Jurkat, Clone E6-1 (cell line): ENCODE results near the gene GABBR1. TPM values are rescaled to one million over a fixed set of nuclear protein-coding genes. Genes with fewer than 3 reads are reported as not detected.
"Not testable (repeated sequence)": the region's sequence is repeated elsewhere in the genome, so short reads cannot be mapped to it uniquely, and the experiment has no call there.

Source experiments
- DNase-seq: peaks from one replicate; pipeline ENCODE4 v3.0.0-alpha.2; 2011; ENCODE audit warnings: low read depth, low spot score
- H3K4me3 ChIP-seq: 2 replicates; pipeline ENCODE4 v1.5.1; 2011; ENCODE audit warnings: mild to moderate bottlenecking, low read length, control low read depth, moderate library complexity
- polyA plus RNA-seq: library from polyadenylated mRNA; unstranded; fragments of >200 nt; gene quantifications from one replicate; pipeline ENCODE4 v1.2.1, GENCODE V29; 2012; ENCODE audit warnings: missing spikeins; ENCODE audit not compliant: insufficient read length, insufficient read depth

The GABBR1 gene
- 15.2 TPM for polyA plus RNA-seq

- H3K4me3 ChIP-seq = peak within 1 kb of the TSS; percentile 59
- DNase-seq = peak; percentile 61
These were observed at the start of gene GABBR1 for GRCh38 chr6:29632789-29633533. GABBR1 (minus strand) TSS chr6:29633183; CDS start chr6:29632385, 798 bp downstream.

DNA sequence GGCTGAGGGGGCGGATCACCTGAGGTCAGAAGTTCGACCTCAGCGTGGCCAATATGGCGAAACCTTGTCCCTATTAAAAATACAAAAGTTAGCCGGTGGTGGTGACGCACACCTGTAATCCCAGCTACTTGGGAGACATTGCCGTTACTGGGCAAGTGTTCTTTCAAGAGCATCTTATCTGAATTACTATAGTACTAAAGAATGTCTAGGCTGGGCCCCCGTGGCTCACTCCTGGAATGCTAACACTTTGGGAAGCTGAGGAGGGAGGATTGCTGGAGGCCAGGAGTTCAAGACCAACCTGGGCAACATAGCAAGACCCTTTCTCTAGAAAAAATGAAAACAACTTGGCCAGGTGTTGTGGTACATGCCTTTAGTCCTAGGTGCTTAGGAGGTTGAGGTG is 48.8 kb upstream of the GABBR1 start:
- no peak for DNase-seq
- no peak overlapping the region for H3K4me3 ChIP-seq

- no peak within 1 kb of the TSS for H3K4me3 ChIP-seq
- no peak for DNase-seq
These were observed 47.9 kb upstream of the GABBR1 start, which contains the start of gene ZFP57 for GRCh38 chr6:29680904-29681303. ZFP57 (minus strand) TSS chr6:29681152; CDS start chr6:29677003, 4,149 bp downstream.

DNA sequence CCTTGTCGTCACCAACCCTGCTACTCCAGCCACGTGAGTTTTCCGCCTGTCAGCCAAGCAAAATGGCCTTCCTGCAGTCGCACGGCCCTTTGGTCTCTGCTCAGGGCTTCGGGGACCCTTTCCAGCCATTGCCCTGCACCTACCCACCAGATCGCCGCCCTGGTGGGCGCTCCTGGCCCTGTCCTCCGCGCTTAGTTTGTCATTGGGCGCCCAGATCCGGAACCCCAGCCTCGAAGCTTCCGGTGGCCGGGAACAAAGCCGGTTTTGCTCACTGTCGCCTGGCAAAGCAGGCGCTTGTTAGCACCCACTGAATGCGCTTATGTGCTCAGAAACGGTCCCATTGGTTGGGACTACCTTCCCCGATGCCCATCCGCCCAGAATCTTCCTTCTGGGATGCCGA is 47.4 kb upstream of the GABBR1 start:
- no peak for DNase-seq
- H3K4me3 ChIP-seq = no peak overlapping the region

DNA sequence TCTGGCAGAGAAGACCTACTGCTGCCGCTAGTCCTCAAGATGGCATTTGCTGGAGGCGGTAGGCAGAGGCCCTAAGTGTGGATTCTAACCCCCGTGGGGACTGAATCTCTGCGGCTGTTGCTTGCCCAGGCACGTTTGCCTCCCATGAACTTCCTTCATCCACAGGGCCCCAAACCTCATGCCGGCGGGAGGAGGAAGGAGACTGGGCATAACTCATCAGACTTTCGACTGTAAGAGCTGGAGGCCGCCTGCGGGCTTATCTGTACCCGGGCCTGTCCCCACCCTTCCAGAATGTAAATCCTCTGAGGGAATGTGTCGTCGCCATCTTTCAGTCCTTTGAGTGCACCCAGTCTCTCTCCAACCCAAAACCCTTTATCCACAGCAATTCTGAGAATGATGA is 47.0 kb upstream of the GABBR1 start:
- no peak for DNase-seq
- no peak overlapping the region for H3K4me3 ChIP-seq

DNA sequence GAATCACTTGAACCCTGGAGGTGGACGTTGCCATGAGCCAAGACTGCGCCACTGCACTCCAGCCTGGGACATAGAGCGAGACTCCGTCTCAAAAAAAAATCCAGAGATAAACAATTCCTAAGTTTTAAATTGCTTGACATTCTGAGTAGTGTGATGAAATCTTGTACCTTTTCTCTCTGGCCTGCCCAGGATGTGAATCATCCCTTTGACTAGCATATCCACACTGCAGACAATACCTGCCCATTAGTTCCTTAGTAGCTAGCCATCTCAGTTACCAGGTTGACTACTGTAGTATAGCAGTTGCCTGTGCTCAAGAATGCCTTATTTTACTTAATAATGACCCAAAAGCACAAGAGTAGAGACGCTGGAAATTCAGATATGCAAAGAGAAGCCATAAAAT is 45.1 kb upstream of the GABBR1 start:
- DNase-seq = no peak
- H3K4me3 ChIP-seq = no peak overlapping the region

- DNase-seq = no peak
These were observed 44.1 kb upstream of the GABBR1 start for GRCh38 chr6:29676981-29677601.

DNA sequence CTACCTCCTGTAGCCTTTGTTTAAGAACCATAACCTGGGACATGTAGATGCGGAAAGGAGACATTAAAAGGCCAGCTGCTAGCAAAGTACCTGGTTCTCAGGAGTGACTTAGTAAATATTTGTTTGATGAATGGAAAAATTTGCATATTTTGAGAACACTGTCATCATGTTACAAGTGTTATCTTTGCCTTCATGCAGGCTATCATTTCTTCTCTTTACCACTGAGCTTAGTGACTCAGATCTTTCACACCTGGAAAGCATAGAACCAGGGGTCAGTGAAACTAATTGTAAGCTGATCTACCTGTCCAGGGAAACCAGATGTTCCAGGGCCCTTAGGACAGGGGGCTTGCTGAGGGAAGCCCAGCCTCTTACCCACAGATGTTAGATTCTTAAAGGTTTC is 42.6 kb upstream of the GABBR1 start:
- H3K4me3 ChIP-seq = no peak overlapping the region
- DNase-seq = no peak

More at GRCh38 chr6:29676981-29677601, 44.1 kb upstream of the GABBR1 start:
- H3K4me3 ChIP-seq = no peak overlapping the region

DNA sequence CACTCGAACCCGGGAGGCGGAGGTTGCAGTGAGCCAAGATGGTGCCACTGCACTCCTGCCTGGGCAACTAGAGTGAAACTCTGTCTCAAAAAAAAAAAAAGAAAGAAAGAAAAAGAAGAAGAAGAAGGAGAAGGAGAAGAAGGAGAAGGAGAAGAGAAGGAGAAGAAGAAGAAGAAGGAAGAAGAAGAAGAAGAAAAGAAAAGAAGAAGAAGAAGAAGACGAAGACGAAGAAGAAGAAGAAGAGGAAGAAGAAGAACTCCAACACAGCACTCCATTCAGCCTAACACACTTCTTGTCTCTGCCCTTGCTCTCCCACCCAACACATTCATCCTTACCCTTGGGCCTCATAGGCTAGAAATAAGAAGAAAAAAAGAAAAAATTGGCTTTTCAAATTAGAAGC is 41.0 kb upstream of the GABBR1 start:
- no peak overlapping the region for H3K4me3 ChIP-seq
- DNase-seq = no peak

DNA sequence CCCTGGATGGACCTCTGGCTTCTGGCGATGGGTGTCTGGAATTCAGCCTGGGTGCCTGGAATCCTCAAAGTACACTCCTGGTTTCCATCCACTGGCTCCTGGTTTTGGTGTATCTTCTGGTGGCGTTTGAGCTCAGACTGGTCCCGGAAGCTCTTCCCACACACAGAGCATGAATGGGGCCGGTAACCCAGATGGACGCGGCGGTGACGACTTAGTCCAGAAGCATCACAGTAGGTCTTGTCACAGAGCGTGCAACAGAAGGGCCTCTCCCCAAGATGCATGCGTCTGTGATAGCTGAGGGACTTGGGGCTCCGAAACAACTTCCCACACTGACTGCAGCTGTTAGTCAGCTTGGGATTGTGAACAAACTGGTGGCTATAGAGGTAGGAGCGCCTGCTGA is 40.2 kb upstream of the GABBR1 start:
- no peak overlapping the region for H3K4me3 ChIP-seq

DNA sequence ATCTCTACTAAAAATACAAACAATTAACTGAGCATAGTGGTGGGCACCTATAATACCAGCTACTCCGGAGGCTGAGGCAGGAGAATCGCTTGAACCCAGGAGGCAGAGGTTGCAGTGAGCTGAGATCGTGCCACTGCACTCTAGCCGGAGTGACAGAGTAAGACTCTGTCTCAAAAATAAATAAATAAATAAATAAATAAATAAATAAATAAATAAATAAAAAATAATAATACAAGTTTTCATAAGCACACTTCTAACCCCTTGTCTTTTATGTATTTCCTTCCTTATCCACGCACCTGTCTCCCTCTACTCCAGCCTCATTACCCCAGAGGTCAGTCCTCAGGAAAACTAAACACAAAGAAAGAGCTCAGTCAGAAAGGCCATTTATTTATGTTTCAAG is 39.1 kb upstream of the GABBR1 start:
- DNase-seq = not testable (repeated sequence)

More for the DNA sequence above, 40.2 kb upstream of the GABBR1 start:
- DNase-seq = no peak

DNA sequence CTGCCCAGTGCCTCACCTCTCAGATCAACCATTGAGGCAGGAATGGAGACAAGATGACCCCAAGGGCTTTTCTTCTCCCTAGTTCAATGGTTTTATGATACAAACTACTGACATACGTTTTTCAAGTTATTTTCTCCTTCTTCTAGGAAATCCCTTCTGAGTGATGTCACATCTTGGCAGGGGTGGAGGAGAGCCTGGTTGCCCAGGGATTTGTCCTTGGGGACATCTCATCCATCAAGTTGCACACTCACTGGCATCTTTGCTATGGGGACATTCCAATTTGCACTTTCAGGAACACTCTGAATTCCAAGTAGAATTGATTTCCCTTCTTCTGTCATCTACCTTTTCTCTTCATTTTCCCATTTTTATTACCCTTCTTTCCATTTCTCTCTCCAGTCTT is 38.0 kb upstream of the GABBR1 start:
- H3K4me3 ChIP-seq = no peak overlapping the region
- DNase-seq = no peak

More for the DNA sequence above, 39.1 kb upstream of the GABBR1 start:
- H3K4me3 ChIP-seq = not testable (repeated sequence)

GRCh38 chr6:29667158-29667557 is 34.2 kb upstream of the GABBR1 start:
- no peak for DNase-seq
- no peak overlapping the region for H3K4me3 ChIP-seq

DNA sequence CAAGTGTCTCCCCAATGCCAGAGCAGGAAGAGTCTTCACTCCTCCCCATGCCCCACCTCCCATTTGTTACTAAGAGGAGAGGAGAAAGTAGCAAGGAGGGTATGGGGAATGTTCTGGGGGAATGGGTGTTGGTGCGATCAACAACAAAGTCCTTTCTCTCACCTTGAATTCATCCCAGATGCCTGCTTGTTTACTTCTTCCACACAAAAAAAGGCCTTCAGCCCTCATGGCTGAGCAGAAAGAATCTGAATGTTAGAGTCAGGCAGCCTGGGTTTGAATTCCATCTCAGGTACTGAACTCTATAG is 33.8 kb upstream of the GABBR1 start:
- DNase-seq = no peak
- H3K4me3 ChIP-seq = no peak overlapping the region

- DNase-seq = no peak
- H3K4me3 ChIP-seq = no peak overlapping the region
These were observed 33.2 kb upstream of the GABBR1 start for GRCh38 chr6:29665942-29666825.

DNA sequence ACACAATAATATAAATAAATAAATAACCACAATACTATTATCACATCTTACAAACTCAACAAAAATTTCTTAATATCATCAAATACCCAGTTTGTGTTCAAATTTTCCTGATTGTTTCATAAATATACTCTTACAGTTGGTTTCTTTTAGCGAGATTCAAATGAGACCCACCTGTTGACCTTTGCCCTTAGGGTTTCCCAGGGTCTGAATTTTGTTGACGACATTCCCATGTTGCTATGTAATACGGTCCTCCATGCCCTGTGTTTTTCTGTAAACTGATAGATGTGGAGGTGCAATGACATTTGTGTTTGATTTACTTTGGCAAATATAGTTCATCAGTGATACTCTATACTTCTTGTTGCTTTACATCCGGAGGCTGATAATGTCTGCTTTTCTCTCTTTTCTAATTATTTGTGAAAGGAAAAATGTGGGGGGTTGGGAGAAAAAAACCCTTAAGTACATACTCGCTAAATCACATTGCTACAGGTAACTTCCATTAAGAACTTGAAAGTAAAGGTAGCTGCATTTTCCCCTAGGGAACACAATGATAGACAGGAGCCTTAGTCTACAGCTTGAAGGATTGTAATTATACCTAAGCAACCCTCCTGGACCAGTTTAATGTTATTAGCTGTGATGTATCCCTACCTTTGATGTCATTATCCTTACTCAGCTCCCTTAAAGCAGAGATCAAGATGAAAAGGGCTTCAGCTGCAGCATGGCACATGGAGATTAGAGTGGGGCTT is 30.5 kb upstream of the GABBR1 start:
- no peak overlapping the region for H3K4me3 ChIP-seq
- no peak for DNase-seq

- H3K4me3 ChIP-seq, DNase-seq: not testable (repeated sequence)
These were observed 28.6 kb upstream of the GABBR1 start for GRCh38 chr6:29661502-29662141.

GRCh38 chr6:29661071-29661470 is 28.1 kb upstream of the GABBR1 start:
- H3K4me3 ChIP-seq = no peak overlapping the region
- no peak for DNase-seq

- H3K4me3 ChIP-seq = no peak within 1 kb of the TSS
- DNase-seq = no peak
These were observed 23.8 kb upstream of the GABBR1 start, which contains the start of gene MOG for GRCh38 chr6:29656798-29657197. MOG (plus strand) TSS chr6:29657092; CDS start chr6:29657210, 118 bp downstream.
